ENCODE measurements around the gene ODAD3.
"Not testable (repeated sequence)": the region's sequence is repeated elsewhere in the genome, so short reads cannot be mapped to it uniquely, and the experiment has no call there.

Gene ODAD3

GRCh38 chr19:11437955-11438354 is 3.0 kb upstream of the ODAD3 start:
- FAIRE-seq (no peak), DNase-seq (ENCODE audit: low spot score) (no peak)

- FAIRE-seq: no peak
- DNase-seq (ENCODE audit: low spot score): no peak
Measured at GRCh38 chr19:11435833-11436313, 952 bp upstream of the ODAD3 start.

GRCh38 chr19:11434703-11435056 is 241 bp downstream of the ODAD3 start:
- FAIRE-seq: no peak
- DNase-seq (ENCODE audit: low spot score): no peak

GRCh38 chr19:11433526-11433925 is 1.4 kb downstream of the ODAD3 start:
- not testable (repeated sequence) for FAIRE-seq; DNase-seq (ENCODE audit: low spot score)

- no peak for FAIRE-seq
- no peak for DNase-seq (ENCODE audit: low spot score)
Measured at GRCh38 chr19:11426656-11427055, 8.3 kb downstream of the ODAD3 start.

- FAIRE-seq: no peak
- DNase-seq (ENCODE audit: low spot score): no peak
Measured at GRCh38 chr19:11425719-11426457, 9.0 kb downstream of the ODAD3 start.

GRCh38 chr19:11423791-11424181 is 11.1 kb downstream of the ODAD3 start:
- no peak for DNase-seq (ENCODE audit: low spot score)
- no peak for FAIRE-seq

- no peak for DNase-seq (ENCODE audit: low spot score)
- no peak for FAIRE-seq
Measured at GRCh38 chr19:11423164-11423790, 11.6 kb downstream of the ODAD3 start.

GRCh38 chr19:11422163-11423065 is 12.5 kb downstream of the ODAD3 start:
- FAIRE-seq: no peak
- no peak for DNase-seq (ENCODE audit: low spot score)

GRCh38 chr19:11421371-11422098 is 13.4 kb downstream of the ODAD3 start:
- FAIRE-seq: no peak
- no peak for DNase-seq (ENCODE audit: low spot score)

- DNase-seq (ENCODE audit: low spot score): no peak
Measured at GRCh38 chr19:11420429-11421370, 14.2 kb downstream of the ODAD3 start.

GRCh38 chr19:11418549-11419506 is 16.1 kb downstream of the ODAD3 start, which contains the start of gene RGL3:
Gene RGL3 (minus strand): TSS chr19:11419314. CDS start chr19:11419278, 36 bp downstream.
- DNase-seq (ENCODE audit: low spot score): peak; percentile 17

More at GRCh38 chr19:11420429-11421370, 14.2 kb downstream of the ODAD3 start:
- no peak for FAIRE-seq

GRCh38 chr19:11418094-11418548 is 16.8 kb downstream of the ODAD3 start:
- FAIRE-seq (no peak), DNase-seq (ENCODE audit: low spot score) (no peak)

More at GRCh38 chr19:11418549-11419506, 16.1 kb downstream of the ODAD3 start, which contains the start of gene RGL3:
- FAIRE-seq: no peak

GRCh38 chr19:11416346-11417052 is 18.4 kb downstream of the ODAD3 start:
- FAIRE-seq (no peak), DNase-seq (ENCODE audit: low spot score) (no peak)

GRCh38 chr19:11414544-11414943 is 20.4 kb downstream of the ODAD3 start:
- DNase-seq (ENCODE audit: low spot score) (no peak), FAIRE-seq (no peak)

- peak; percentile 64 for DNase-seq (ENCODE audit: low spot score)
- FAIRE-seq: no peak
Measured at GRCh38 chr19:11410682-11411081, 24.2 kb downstream of the ODAD3 start.

- DNase-seq (ENCODE audit: low spot score) (no peak), FAIRE-seq (no peak)
Measured at GRCh38 chr19:11408591-11408990, 26.3 kb downstream of the ODAD3 start.

GRCh38 chr19:11406703-11407236 is 28.2 kb downstream of the ODAD3 start:
- FAIRE-seq: not testable (repeated sequence)

More at GRCh38 chr19:11406703-11407236, 28.2 kb downstream of the ODAD3 start:
- not testable (repeated sequence) for DNase-seq (ENCODE audit: low spot score)
